ENCODE measurements around the gene COL5A2. TPM values are rescaled to one million over a fixed set of nuclear protein-coding genes. Genes with fewer than 3 reads are reported as not detected.

COL5A2 gene
- total RNA-seq, 4 donors from 2014 or later, result 34.7 to 60.4 (median 51.4) TPM

GRCh38 chr2:189183170-189183569 lies 3.6 kb upstream of the COL5A2 start:
- TF ChIP-seq POLR2A (IDR thresholded peaks at IDR 0.05) (no peak), EP300 (IDR thresholded peaks at IDR 0.05) (no peak), CTCF (IDR thresholded peaks at IDR 0.05) (no peak)
- Histone ChIP-seq H3K4me3 (no peak overlapping the region), H3K36me3 (no peaks in the 10 kb centered on the region), H3K9me3 (no peaks in the 10 kb centered on the region), H3K27me3 (no peaks in the 10 kb centered on the region), H3K27ac (no peak overlapping the region), H3K4me1 (peaks cover 0 to 8% (median 2%) of the 10 kb centered on the region in 4 donors)
- DNase-seq (ENCODE audit: low spot score in 2 of 2), result no peak

DNA sequence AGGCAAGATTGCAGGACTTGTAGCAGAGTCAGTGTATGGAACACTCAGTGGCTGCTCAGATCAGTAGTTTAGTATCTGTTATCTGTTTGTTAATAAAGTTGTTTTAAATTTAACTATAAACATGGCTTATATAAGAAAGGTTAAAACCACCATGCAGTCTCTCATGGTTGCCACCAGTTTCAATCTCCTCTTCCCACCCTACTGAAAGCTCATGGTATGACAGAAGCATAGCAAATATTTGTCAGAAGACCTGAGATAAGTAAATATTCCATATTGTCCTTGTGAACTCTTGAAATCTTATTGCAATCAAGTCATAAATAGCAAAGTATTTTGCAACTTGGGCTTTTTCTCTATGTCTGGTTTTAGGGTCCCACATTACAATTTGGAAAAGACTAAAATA lies 2.1 kb upstream of the COL5A2 start:
- DNase-seq (ENCODE audit: low spot score in 2 of 2), result no peak
- peaks cover 0 to 9% (median 2%) of the 10 kb centered on the region in 4 donors for H3K4me1 ChIP-seq
- no peaks in the 10 kb centered on the region for H3K9me3 ChIP-seq
- no peak overlapping the region for H3K27ac ChIP-seq
- no peaks in the 10 kb centered on the region for H3K27me3 ChIP-seq
- no peak overlapping the region for H3K4me3 ChIP-seq
- TF ChIP-seq EP300 (IDR thresholded peaks at IDR 0.05), result no peak
- TF ChIP-seq POLR2A (IDR thresholded peaks at IDR 0.05), result no peak
- TF ChIP-seq CTCF (IDR thresholded peaks at IDR 0.05), result no peak
- no peaks in the 10 kb centered on the region for H3K36me3 ChIP-seq

DNA sequence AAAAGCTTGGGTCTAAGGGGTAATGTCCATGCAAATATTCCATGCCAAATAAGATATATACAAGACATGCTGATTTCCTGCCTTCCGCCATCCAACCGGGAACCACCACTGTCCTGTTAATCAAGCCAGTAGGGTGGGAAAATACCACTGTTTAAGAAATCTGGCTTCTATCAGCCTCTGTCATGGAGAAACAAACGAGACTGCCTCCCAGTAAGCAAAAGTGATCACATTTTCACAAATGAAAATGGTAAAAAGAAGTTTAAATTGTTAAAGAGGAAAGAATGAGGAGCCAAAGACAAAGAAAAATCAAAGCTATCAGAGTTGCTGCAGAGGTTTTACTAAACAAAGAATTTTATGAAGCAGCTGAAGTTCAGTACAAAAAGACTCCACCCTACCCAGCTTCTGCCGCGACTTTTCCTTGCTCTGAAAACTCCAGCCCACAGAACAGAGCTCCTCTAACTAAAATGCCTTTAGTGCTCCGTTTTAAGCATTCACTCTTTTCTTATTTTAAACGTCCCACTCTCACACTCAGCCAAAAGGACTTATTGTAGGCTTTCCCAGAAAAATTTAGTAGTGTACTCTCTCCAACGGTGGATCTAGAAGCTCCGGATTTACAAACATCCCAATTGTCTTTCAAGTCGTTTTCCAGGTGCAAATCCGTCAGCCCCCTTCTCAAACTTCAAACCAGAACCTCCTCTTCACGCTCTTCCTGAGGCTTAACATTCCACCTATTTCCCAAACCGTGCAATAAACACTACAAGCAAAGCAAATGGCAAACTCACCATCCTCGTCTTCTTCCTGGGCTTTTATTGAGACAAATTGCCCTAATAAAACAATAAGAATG lies 613 bp downstream of the COL5A2 start:
- H3K4me1 ChIP-seq, result peaks cover 0 to 18% (median 2%) of the 10 kb centered on the region in 4 donors
- H3K4me3 ChIP-seq, result peak overlapping the region; percentile 38 to 66 (median 50)
- H3K9me3 ChIP-seq, result no peaks in the 10 kb centered on the region
- no peak for DNase-seq (ENCODE audit: low spot score in 2 of 2)
- 2 to 4% methylated on average over 14 of the region's 14 CpGs for WGBS, 2 donors
- H3K27ac ChIP-seq, result peak overlapping the region; percentile 50 to 87 (median 80)
- H3K27me3 ChIP-seq, result no peaks in the 10 kb centered on the region
- H3K36me3 ChIP-seq, result no peaks in the 10 kb centered on the region
- TF ChIP-seq POLR2A (IDR thresholded peaks at IDR 0.05) (no peak), EP300 (IDR thresholded peaks at IDR 0.05) (peak in 1 of 2 donors; percentile 19), CTCF (IDR thresholded peaks at IDR 0.05) (no peak)

GRCh38 chr2:189178054-189178453 lies 1.5 kb downstream of the COL5A2 start:
- H3K27ac ChIP-seq, result peak overlapping the region in 2 of 4 donors; percentile 87
- peak overlapping the region; percentile 38 to 66 (median 50) for H3K4me3 ChIP-seq
- no peaks in the 10 kb centered on the region for H3K27me3 ChIP-seq
- no peaks in the 10 kb centered on the region for H3K36me3 ChIP-seq
- no peak for DNase-seq (ENCODE audit: low spot score in 2 of 2)
- WGBS, 2 donors, result 5 to 6% methylated on average over 2 of the region's 2 CpGs
- no peaks in the 10 kb centered on the region for H3K9me3 ChIP-seq
- no peak for TF ChIP-seq EP300 (IDR thresholded peaks at IDR 0.05)
- TF ChIP-seq CTCF (IDR thresholded peaks at IDR 0.05), result peak; percentile 24 to 49 (median 37)
- H3K4me1 ChIP-seq, result peaks cover 0 to 18% (median 2%) of the 10 kb centered on the region in 4 donors

- peak overlapping the region; percentile 38 to 66 (median 50) for H3K4me3 ChIP-seq
- WGBS, 2 donors, result 18 to 28% methylated on average over 4 of the region's 4 CpGs
- DNase-seq (ENCODE audit: low spot score in 2 of 2), result no peak
- H3K36me3 ChIP-seq, result no peaks in the 10 kb centered on the region
- peaks cover 0 to 20% (median 2%) of the 10 kb centered on the region in 4 donors for H3K4me1 ChIP-seq
- H3K27me3 ChIP-seq, result no peaks in the 10 kb centered on the region
- H3K27ac ChIP-seq, result peak overlapping the region in 2 of 4 donors; percentile 87
- H3K9me3 ChIP-seq, result no peaks in the 10 kb centered on the region
- TF ChIP-seq CTCF (IDR thresholded peaks at IDR 0.05) (no peak), POLR2A (IDR thresholded peaks at IDR 0.05) (no peak), EP300 (IDR thresholded peaks at IDR 0.05) (no peak)
Measured at GRCh38 chr2:189177251-189177840, 2.2 kb downstream of the COL5A2 start.
